ENCODE measurements around the gene CSNK1G2.

DNA sequence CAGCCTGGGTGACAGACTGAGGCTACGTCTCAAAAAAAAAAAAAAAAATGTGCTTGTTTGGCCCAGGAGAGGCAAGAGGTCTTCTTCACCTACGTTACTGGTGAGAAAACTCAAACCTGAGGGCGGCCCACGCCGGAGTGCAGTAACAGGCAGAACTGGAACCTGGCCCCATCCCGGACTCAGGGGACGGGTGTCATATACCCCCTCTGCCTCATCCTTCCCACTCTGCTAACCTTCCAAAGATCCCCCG is 36.2 kb upstream of the CSNK1G2 start:
- TF ChIP-seq CTCF (IDR thresholded peaks at IDR 0.05): no peak
- TF ChIP-seq POLR2A (IDR thresholded peaks at IDR 0.05): no peak
